Endothelial cell of umbilical vein (primary cell): ENCODE results near the gene ACSF3. TPM values are rescaled to one million over a fixed set of nuclear protein-coding genes. Genes with fewer than 3 reads are reported as not detected.
"Not testable (repeated sequence)": the region's sequence is repeated elsewhere in the genome, so short reads cannot be mapped to it uniquely, and the experiment has no call there.

Source experiments
- BruUV-seq: library from RNA; stranded (reverse); fragments of 400-500 nt; replicated peaks from 2 replicates; lab custom pipeline; 2021; lab: Mats Ljungman, UMichigan
- CTCF ChIA-PET: fragments of 300-600, 350-600 bp; sonication (Branson Sonifier 250); formaldehyde crosslinking; loops from one replicate; lab custom pipeline; 2021; ENCODE audit warnings: antibody characterized with exemption, inconsistent platforms; lab: Charles Lee
- POLR2A ChIA-PET: fragments of 300-600, 350-600 bp; sonication (Branson Sonifier 250); formaldehyde crosslinking; loops from one replicate; lab custom pipeline; 2021; ENCODE audit warnings: antibody characterized with exemption, inconsistent platforms; lab: Charles Lee
- DNase-seq: peaks from one replicate; pipeline ENCODE4 v3.0.0-alpha.2; 2011; ENCODE audit warnings: low read depth, low spot score
- FAIRE-seq: peaks from 2 replicates; lab custom pipeline; 2011; peaks lifted over from hg19 to GRCh38; lab: Jason Lieb, UNC
- H2AFZ ChIP-seq: 2 replicates; pipeline ENCODE4 v1.6.0; 2012; ENCODE audit warnings: low read depth, low read length, control low read depth, inconsistent platforms
- H3K27ac ChIP-seq: 2 replicates; pipeline ENCODE4 v1.5.1; 2011; ENCODE audit warnings: low read depth, mild to moderate bottlenecking, control low read depth, low read length, moderate library complexity; ENCODE audit not compliant: insufficient read depth
- H3K27me3 ChIP-seq, 2 experiments: 2 replicates each; pipeline versions ENCODE4 v1.6.0 to v1.6.1; 2011; ENCODE audit warnings: low read length in 2 of 2, mixed read lengths in 1 of 2; ENCODE audit not compliant: control insufficient read depth in 2 of 2, insufficient read depth in 2 of 2
- H3K36me3 ChIP-seq, 2 experiments: 2 replicates in 1 of 2; 3 replicates in 1 of 2; pipeline ENCODE4 v1.5.1; 2011; ENCODE audit warnings: low read length in 2 of 2, mild to moderate bottlenecking in 1 of 2, moderate library complexity in 1 of 2; ENCODE audit not compliant: control insufficient read depth in 2 of 2, insufficient read depth in 2 of 2; ENCODE audit errors: extremely low read depth in 1 of 2
- H3K4me1 ChIP-seq: 3 replicates; pipeline ENCODE4 v1.5.1; 2011; ENCODE audit warnings: mild to moderate bottlenecking, low read length; ENCODE audit not compliant: control insufficient read depth, insufficient read depth; ENCODE audit errors: extremely low read depth
- H3K4me2 ChIP-seq: 2 replicates; pipeline ENCODE4 v1.6.1; 2011; ENCODE audit warnings: low read length, control low read depth, mixed read lengths; ENCODE audit not compliant: insufficient read depth
- H3K4me3 ChIP-seq, 3 experiments: fragments of 200-600 bp in 1 of 3; sonication (generic), shearing (Covaris generic) in 1 of 3; replicated peaks in 1 of 3; 2 replicates each; pipeline ENCODE4 v1.5.1; 2011 to 2016; ENCODE audit warnings: control low read depth in 3 of 3, low read length in 3 of 3, mild to moderate bottlenecking in 2 of 3, inconsistent platforms in 1 of 3, low read depth in 1 of 3, moderate library complexity in 1 of 3; ENCODE audit not compliant: insufficient read depth in 1 of 3
- H3K79me2 ChIP-seq: 2 replicates; pipeline ENCODE4 v1.6.0; 2012; ENCODE audit warnings: low read length, inconsistent platforms; ENCODE audit not compliant: control insufficient read depth, insufficient read depth
- H3K9ac ChIP-seq: replicated peaks from 2 replicates; pipeline ENCODE3; 2011; ENCODE audit warnings: low read length, control low read depth; ENCODE audit not compliant: insufficient read depth; ENCODE audit errors: extremely low read depth
- H3K9me1 ChIP-seq: replicated peaks from 3 replicates; pipeline ENCODE4 v1.6.0; 2011; ENCODE audit warnings: mild to moderate bottlenecking, low read length; ENCODE audit not compliant: control insufficient read depth, insufficient read depth; ENCODE audit errors: extremely low read depth
- H3K9me3 ChIP-seq: replicated peaks from 2 replicates; pipeline ENCODE4 v1.5.1; 2012; ENCODE audit warnings: low read length, inconsistent platforms; ENCODE audit not compliant: control insufficient read depth, insufficient read depth
- H4K20me1 ChIP-seq: replicated peaks from 2 replicates; pipeline ENCODE3; 2011; ENCODE audit warnings: mild to moderate bottlenecking, low read length; ENCODE audit not compliant: control insufficient read depth, insufficient read depth; ENCODE audit errors: extremely low read depth
- CTCF ChIP-seq, 2 donors: IDR thresholded peaks; 1 replicate in 1 of 2; 2 replicates in 1 of 2; pipeline ENCODE4 v1.5.1; 2011; ENCODE audit warnings: low read length in 2 of 2, mild to moderate bottlenecking in 2 of 2, moderate library complexity in 2 of 2, control low read depth in 1 of 2, inconsistent platforms in 1 of 2, low read depth in 1 of 2; ENCODE audit not compliant: insufficient read depth in 1 of 2; ENCODE audit errors: extremely low read depth in 1 of 2
- EZH2 ChIP-seq: IDR thresholded peaks from 2 replicates; pipeline ENCODE4 v1.6.1; 2012; ENCODE audit warnings: borderline replicate concordance, low read depth, mild to moderate bottlenecking, moderate library complexity, low read length, inconsistent platforms; ENCODE audit not compliant: severe bottlenecking
- FOS ChIP-seq: IDR thresholded peaks from 2 replicates; pipeline ENCODE4 v1.6.1; 2011; ENCODE audit warnings: mild to moderate bottlenecking, low read length, moderate library complexity, borderline replicate concordance; ENCODE audit not compliant: insufficient read depth
- GATA2 ChIP-seq: IDR thresholded peaks from 2 replicates; pipeline ENCODE4 v1.7.0; 2011; ENCODE audit warnings: low read depth, mild to moderate bottlenecking, moderate library complexity, mixed read lengths, low read length; ENCODE audit not compliant: insufficient read length, insufficient read depth
- JUN ChIP-seq: IDR thresholded peaks from 2 replicates; pipeline ENCODE4 v1.6.1; 2011; ENCODE audit warnings: borderline replicate concordance, low read depth; ENCODE audit not compliant: insufficient read length, insufficient read depth
- MYC ChIP-seq: IDR thresholded peaks from one replicate; pipeline ENCODE4 v1.6.1; 2011; ENCODE audit warnings: mild to moderate bottlenecking, low read depth, low read length
- POLR2A ChIP-seq: IDR thresholded peaks from 2 replicates; pipeline ENCODE4 v1.6.1; 2012; ENCODE audit warnings: low read depth, mild to moderate bottlenecking, control low read depth, low read length
- POLR2AphosphoS5 ChIP-seq: IDR thresholded peaks from 2 replicates; pipeline ENCODE4 v1.6.1; 2012; ENCODE audit warnings: low read depth, mild to moderate bottlenecking, control low read depth, low read length, moderate library complexity; ENCODE audit not compliant: insufficient read depth
- dilution Hi-C: fragments of 300-500 bp; cut with MboI; formaldehyde crosslinking; loops from one replicate; pipeline ENCODE4 v1.15.0; 2019; ENCODE audit warnings: low sequenced_read_pairs; ENCODE audit not compliant: extremely low pct_ligation_motif_present
- intact Hi-C: fragments of 100-400 bp; cut with micrococcal nuclease; formaldehyde crosslinking; loops from one replicate; pipeline ENCODE4 v1.10.0; 2022
- polyA plus RNA-seq, 4 experiments: library from polyadenylated mRNA; depleted of rRNA in 3 of 4; stranded (reverse) in 3 of 4; unstranded in 1 of 4; fragments of >200 nt; gene quantifications; 2 replicates each; pipeline versions ENCODE4 v1.2.1 to v1.2.3, GENCODE V29; 2011 to 2012; ENCODE audit warnings: missing spikeins in 1 of 4
- total RNA-seq: library from RNA; stranded (reverse); gene quantifications from 2 replicates; pipeline ENCODE4 v1.2.3, GENCODE V29; 2021
- TF ChIP-seq, protein P1 (sequence below): IDR thresholded peaks from 2 replicates; pipeline ENCODE4 v1.6.1; 2011; ENCODE audit not compliant: insufficient read depth, insufficient read length

ACSF3 gene
- total and polyA plus RNA-seq, 2 donors (not counting 3 experiments of a cell fraction or from before 2014, with no cell fraction given), result 18.6 to 33.2 TPM

GRCh38 chr16:89068814-89069616 lies 24.6 kb upstream of the ACSF3 start:
- H3K9me1 ChIP-seq, dilution Hi-C loops, FAIRE-seq, H3K4me2 ChIP-seq, BruUV-seq, DNase-seq, H3K79me2 ChIP-seq, POLR2A ChIA-PET, H3K27ac ChIP-seq, H2AFZ ChIP-seq, H3K36me3 ChIP-seq, intact Hi-C loops, H3K4me1 ChIP-seq, H3K4me3 ChIP-seq, H3K9me3 ChIP-seq, H3K27me3 ChIP-seq, H4K20me1 ChIP-seq, CTCF ChIA-PET, H3K9ac ChIP-seq: not testable (repeated sequence)

DNA sequence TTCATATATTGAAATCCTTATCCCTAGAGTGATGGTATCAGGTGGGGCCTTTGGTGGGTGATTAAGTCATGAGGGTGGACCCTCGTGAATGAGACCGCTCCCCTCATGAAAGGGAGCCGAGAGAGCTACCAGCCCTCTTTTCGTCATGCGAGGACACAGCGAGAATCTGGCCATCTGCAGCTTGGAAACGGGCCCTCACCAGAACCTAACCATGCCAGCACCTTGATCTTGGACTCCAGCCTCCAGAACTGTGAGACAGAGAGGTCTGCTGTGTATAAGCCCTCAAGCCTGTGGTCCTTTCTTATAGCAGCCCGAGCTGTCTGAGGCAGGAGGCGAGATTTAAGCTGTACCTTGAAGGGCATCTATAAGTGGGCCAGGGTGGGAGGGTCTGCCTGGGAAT lies 23.7 kb upstream of the ACSF3 start:
- Histone ChIP-seq H3K9me1 (no peaks in the 10 kb centered on the region), H3K4me1 (no peaks in the 10 kb centered on the region), H2AFZ (no peak overlapping the region), H3K79me2 (no peaks in the 10 kb centered on the region), H3K27me3 (no peaks in the 10 kb centered on the region), H3K4me3 (no peak overlapping the region), H3K9me3 (no peaks in the 10 kb centered on the region), H4K20me1 (no peaks in the 10 kb centered on the region), H3K9ac (no peak overlapping the region), H3K27ac (no peak overlapping the region), H3K4me2 (no peak overlapping the region), H3K36me3 (no peaks in the 10 kb centered on the region)
- POLR2A ChIA-PET, result no interaction called here
- no peak for DNase-seq
- intact Hi-C loops, result no loop called here
- dilution Hi-C loops, result no loop called here
- TF ChIP-seq EZH2, result no peak
- TF ChIP-seq JUN, result no peak
- no peak for TF ChIP-seq POLR2A
- no peak for TF ChIP-seq MYC
- TF ChIP-seq FOS, result no peak
- TF ChIP-seq GATA2, result no peak
- no peak for TF ChIP-seq CTCF (IDR thresholded peaks at IDR 0.05; ENCODE audit: extremely low read depth in 1 of 2, insufficient read depth in 1 of 2, low read depth in 1 of 2, low read length in 2 of 2)
- no peak for TF ChIP-seq POLR2AphosphoS5
- TF ChIP-seq, protein P1, sequence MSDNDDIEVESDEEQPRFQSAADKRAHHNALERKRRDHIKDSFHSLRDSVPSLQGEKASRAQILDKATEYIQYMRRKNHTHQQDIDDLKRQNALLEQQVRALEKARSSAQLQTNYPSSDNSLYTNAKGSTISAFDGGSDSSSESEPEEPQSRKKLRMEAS, result no peak
- FAIRE-seq, result no peak
- BruUV-seq, result no TSS peak
- CTCF ChIA-PET, result no interaction called here
